GM18858 (cell line): ENCODE results near the gene DYNLT5.
A peak's percentile ranks its signal among the peaks of the same experiment; 100 is the strongest.

Experiments used
- ATAC-seq: cut with Tn5 transposase; IDR thresholded peaks from one replicate; pipeline ENCODE4 v1.9.1; 2021; ENCODE audit not compliant: unreplicated experiment

Gene DYNLT5

GRCh38 chr1:66747501-66747900, 4.8 kb upstream of the DYNLT5 start:
- no peak for ATAC-seq

DNA sequence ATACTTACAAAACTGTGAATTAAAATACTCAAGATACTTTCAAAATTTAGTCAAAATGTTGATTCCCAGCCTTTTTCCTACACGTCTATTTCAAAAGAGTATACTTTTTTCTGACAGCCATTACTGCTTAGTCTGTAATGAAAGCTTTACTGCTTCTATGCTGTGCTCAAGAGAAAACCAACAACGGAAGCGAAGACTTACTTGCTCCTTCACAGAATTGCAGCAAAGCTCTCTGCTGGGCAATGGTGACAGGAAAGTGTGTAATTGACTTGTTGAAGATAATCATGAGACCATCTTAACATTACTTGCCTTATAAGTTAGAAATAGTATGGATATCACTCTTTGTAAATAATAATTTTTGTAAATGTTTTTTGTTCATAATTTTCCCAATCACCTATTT, 1.7 kb upstream of the DYNLT5 start:
- ATAC-seq: no peak

- no peak for ATAC-seq
These were observed 1.1 kb upstream of the DYNLT5 start for GRCh38 chr1:66751160-66751559.

GRCh38 chr1:66752671-66753371, 562 bp downstream of the DYNLT5 start:
- ATAC-seq: no peak

- peak; percentile 17 for ATAC-seq
These were observed 5.5 kb downstream of the DYNLT5 start for GRCh38 chr1:66757722-66758240.

GRCh38 chr1:66758241-66758755, 6.0 kb downstream of the DYNLT5 start:
- ATAC-seq: peak; percentile 100

DNA sequence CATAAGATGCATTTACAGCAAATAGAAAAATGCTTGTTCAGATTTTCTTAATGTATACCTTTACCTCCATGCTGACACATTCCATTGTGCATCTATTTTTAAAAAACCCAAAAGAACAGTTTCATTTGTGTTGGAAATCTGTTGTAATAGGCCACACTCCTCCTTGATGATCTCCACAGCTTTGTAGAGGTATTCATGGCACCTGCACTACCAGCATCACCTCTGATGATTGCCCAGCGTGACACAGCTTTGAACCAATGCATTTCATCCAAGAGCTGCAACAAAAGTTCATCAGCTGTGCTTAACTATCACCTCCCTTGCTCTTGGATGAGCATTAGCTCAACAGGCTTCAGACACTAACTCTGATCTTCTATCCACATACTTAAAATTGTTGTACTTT, 8.2 kb downstream of the DYNLT5 start:
- no peak for ATAC-seq

DNA sequence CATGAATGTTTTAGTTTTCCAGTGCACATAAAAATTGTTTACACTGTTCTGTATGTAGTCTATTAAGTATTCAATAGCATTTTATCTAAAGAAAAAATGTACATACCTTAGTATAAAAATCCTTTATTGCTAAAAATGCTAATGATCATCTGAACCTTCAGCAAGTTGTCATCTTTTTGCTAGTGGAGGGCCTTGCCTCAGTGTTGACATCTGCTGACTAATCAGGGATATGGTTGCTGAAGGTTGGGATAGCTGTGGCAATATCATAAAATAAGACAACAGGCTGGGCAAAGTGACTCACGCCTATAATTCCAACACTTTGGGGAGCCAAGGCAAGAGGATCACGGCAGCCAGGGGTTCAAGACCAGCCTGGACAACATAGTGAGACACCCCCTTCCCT, 9.0 kb downstream of the DYNLT5 start:
- no peak for ATAC-seq

- ATAC-seq: peak; percentile 51
These were observed 12.8 kb downstream of the DYNLT5 start for GRCh38 chr1:66764994-66765578.

GRCh38 chr1:66767626-66768025, 15.4 kb downstream of the DYNLT5 start:
- ATAC-seq: no peak

DNA sequence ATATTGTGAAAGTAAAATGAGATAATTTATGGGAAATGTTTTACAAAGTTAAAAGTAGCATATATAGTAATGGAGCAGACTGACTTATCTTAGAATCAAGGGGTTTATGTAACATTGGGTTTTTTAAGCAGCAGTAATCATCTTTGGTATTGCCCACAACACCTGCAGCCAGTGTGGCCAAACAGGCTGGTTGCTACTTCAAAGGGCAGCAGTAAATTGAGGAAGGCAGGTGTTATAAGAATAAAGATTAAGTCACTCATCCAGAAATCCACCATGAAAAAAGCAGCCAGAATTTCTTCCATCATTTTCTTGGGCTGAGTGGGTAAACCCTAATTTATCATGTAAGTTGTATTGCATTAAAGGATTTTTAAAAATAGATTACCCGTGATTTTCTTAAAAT, 16.7 kb downstream of the DYNLT5 start:
- ATAC-seq: no peak

DNA sequence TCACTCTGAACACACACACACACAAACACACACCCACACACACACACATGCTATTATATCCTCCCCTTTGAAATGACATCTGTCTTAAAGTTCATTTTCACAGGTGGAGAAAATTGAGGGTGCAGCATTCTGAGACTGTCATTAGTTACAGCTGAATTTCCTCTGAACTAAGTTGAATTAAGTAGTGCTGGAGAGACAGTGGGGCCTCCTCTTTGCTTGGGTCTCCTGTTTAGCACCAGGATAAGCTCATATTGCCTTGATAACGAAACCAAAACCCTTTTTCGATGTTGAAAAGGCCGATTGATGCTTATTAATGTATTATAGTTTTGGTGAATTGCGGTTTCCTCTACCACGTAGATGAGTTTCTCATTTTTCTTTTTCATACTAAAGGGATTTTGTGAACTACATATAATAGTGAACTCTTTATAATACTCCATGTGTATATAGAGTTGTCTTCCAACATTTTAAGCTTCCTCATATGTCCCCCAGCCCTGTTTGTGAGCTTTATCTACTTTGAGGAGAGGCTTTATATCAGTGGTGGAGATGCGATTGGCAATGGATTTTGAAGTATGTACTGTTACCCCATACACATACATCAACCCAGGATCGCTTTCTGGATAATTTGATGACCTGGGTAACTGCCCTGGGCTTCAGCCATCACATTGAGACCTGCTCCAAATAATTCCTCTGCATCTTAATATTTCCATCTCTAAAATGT, 17.4 kb downstream of the DYNLT5 start:
- ATAC-seq: no peak

GRCh38 chr1:66770240-66770639, 18.0 kb downstream of the DYNLT5 start:
- ATAC-seq: no peak

GRCh38 chr1:66770694-66771093, 18.4 kb downstream of the DYNLT5 start:
- ATAC-seq: no peak

GRCh38 chr1:66773227-66773626, 21.0 kb downstream of the DYNLT5 start:
- ATAC-seq: no peak

- no peak for ATAC-seq
These were observed 22.2 kb downstream of the DYNLT5 start for GRCh38 chr1:66774438-66774837.

DNA sequence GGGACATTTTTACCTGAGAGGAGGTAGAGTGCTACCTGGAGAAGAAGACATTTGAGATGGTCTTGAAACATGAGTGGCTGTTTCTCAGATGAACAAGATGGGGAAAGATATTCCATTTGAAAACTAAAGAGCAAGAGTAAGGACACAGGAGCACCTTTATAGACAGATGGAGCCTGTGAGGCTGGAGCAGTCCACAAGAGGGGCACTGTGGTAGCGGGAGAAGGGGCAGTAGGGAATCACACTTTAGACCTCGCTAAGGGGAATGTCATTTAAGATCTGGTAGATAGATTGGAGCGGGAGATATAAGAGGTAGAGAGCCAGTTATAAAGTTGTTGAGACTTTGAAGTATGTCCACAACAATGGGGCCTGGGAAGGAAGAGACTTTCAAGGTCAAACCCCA, 23.4 kb downstream of the DYNLT5 start:
- ATAC-seq: no peak

DNA sequence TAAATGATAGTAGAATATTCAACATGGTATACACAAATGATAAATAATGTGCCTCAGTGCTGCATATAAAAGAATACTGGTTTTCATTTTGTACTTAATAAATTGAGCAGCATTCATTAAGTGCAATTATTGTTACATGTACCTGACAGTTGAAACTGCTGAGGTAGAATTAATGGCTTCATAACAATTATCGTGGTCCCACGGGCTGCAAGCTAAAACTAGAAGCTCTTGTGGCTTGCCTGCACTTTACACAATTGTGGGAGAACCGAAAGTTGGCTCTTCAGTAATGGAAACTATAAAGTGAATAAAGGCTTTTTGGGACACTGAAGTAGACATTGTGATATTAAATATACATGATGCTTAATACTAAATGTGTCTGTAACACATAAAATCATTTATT, 25.6 kb downstream of the DYNLT5 start:
- no peak for ATAC-seq

DNA sequence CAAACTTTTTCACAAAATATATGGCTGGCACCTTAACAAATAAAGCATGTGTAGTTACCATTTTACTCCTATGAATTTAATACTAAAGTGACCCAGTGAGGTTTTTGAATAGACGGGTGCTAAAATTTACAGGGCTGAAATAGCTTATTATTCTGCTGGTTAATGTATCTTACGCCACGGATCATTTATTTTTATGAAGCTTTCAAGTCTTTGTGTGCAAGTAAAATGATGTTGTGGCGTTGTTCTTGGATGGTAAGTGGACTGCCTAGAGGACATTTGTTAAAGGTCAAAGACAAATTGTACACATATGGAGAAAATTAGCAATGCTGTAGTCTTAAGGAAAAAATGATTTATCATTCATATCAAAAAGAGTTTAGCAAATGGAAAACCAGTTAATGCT, 26.0 kb downstream of the DYNLT5 start:
- ATAC-seq: no peak

- ATAC-seq: no peak
These were observed 26.7 kb downstream of the DYNLT5 start for GRCh38 chr1:66778969-66779368.

GRCh38 chr1:66779475-66780078, 27.3 kb downstream of the DYNLT5 start:
- ATAC-seq: no peak
